AG08395 (cell line): ENCODE results near the gene GNG7.
A peak's percentile ranks its signal among the peaks of the same experiment; 100 is the strongest.
"Not testable (repeated sequence)": the region's sequence is repeated elsewhere in the genome, so short reads cannot be mapped to it uniquely, and the experiment has no call there.

Experiments
- DNase-seq: peaks from one replicate; pipeline ENCODE4 v3.0.0; 2012; ENCODE audit warnings: mixed read lengths, low spot score

The GNG7 gene

DNA sequence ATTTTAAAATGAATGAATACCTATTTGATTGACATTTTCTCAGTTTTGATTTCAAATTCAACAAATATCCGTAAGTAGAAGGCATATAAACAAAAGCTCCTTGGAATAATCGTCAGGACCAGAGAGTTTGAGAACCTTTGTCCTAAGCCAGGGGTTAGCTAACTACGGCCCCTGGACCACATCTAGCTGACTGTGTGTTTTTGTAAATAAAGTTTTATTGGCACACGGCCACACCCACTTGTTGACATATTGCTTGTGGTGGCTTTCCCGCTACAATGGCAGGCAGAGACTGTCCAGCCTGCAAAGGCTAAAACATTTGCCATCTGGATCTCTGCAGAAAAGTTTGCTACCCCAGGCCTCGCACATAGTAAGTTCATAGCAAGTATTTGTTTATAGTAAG lies 83.4 kb downstream of the GNG7 start:
- DNase-seq, result no peak

DNA sequence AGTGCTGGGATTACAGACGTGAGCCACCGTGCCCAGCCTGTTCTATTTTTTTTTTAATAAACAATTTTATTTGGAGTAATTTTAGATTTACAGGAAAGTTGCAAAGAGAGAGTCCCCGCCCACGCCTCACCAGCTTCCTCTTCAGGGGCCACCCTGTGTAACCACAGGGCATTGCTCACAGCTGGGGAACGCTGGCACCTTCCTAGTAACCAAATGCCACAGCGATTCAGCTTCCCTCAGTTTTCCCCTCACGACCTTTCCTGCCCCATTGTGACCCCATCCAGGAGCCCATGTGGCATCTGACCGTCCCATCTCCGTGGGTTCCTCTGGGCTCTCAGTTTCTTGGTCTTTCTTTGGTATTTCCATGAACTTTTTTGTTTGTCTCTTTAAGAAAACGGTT lies 83.9 kb downstream of the GNG7 start:
- peak; percentile 26 for DNase-seq

- no peak for DNase-seq
These were observed 84.9 kb downstream of the GNG7 start for GRCh38 chr19:2617393-2618165.

DNA sequence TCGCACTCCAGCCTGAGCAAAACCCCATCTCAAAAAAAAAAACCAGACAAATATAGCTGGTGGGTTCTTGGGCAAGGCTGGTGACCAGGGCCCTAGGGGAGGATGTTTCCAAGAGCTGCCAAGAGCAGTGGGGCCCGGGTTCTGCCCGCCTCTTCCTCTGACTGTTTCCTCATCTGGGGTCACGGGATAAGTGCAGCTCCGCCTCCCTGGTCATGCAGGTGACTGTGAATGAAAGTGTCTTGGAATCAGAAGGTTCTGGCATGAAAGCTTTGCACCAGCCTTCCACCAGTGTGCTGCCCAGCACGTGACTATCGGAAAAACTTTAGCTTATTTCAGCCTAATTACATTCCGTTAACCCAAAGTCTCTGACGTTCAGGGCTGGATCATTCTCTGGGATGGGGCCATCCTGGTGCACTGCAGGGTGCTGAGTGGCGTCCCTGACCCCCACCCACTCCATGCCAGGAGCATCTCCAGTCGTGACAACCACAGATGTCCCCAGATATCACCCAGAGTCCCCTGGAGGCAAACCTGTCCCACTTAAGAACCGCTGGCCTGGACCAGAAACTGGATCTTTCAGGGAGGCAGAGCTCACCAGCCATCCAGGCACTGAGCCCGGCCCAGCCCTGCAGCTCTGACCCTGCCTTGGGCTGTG lies 85.6 kb downstream of the GNG7 start:
- DNase-seq, result no peak

DNA sequence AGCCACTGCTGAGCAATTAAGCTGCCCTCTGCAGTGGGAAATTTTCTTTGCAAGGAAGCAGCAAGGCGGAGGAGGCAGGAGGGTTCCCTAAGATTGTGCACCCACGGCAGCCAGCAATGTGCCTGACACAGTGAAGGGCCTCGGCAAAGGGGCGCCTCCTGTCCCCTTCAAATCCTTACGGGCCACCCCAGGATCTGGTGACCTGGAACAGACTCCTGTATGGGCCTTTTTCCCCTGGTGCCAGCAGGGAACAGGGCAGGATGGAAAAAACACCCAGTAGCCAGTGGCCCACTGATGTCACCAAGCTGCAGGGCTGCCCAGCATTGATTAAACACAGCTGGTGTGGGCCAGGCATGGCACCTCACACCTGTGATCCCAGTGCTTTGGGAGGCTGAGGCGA lies 86.7 kb downstream of the GNG7 start:
- DNase-seq, result no peak

DNA sequence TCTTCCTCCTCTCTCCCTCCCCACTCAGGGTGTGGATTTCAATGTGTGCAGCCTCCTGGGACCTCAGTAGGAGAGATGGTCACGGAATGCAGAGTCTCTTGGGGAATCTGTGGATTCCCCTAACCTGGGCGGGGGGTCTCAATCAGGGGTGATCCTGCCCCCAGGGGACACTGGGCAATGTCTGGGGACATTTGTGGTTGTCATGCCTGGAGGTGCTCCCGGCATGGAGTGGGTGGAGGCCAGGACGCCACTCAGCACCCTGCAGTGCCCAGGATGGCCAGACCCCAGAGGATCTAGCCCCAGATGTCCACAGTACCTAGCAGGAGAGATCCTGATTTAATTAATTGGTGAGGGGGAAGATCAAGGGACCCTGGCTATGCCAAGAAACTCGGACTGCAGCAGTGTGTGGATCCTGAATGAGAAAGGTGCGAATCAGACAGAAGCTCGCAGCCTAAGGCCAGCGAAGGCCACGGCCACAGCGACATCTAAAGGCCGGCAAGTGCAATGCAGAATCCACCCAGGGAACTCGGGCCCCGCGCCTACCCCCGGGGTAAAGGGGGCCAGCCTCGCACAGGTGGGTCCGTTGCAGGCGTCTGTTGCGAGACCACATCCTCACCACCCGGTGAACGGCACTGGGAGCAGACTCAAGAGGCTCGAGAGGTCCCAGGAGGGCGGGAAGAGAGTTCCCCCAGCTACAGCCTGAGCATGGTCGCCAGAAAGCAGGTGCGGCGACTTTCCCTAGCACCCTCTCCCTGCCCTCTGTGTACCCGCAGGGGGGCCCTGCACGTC lies 88.8 kb downstream of the GNG7 start:
- peak; percentile 52 for DNase-seq

- DNase-seq, result no peak
These were observed 89.8 kb downstream of the GNG7 start for GRCh38 chr19:2612619-2613249.

DNA sequence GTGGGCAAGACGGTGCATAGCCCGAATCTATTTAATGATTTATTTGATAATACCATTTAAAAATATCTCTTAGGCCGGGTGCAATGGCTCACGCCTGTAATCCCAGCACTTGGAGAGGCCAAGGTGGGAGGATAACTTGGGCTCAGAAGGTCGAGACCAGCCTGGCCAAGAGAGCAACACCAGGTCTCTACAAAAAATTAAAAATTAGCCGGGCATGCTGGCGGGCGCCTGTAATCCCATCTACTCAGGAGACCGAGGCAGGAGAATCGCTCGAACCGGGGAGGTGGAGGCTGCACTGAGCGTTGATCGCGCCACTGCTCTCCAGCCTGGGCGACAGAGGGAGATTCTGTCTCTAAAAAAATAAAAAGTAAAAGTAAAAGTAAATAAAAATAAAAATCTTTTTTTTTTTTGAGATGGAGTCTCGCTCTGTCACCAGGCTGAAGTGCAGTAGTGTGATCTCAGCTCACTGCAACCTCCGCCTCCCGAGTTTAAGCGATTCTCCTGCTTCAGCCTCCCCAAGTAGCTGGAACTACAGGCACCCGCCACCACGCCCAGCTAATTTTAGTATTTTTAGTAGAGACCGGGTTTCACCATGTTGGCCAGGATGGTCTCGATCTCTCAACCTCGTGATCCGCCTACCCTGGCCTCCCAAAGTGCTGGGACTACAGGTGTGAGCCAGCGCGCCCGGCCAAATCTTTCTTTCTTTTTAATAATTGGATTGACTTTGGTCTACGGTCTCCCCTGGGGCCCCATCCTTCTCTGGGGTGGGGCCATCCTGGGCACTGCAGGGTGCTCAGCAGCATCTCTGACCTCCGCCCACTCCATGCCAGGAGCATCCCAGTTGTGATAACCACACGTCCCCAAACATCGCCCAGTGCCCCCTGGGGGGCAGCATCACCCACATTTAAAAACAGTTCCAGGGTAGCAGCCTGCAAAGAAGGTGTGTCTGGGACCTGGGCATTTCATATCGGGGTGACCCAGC lies 90.7 kb downstream of the GNG7 start:
- DNase-seq, result no peak

GRCh38 chr19:2610637-2611482 lies 91.6 kb downstream of the GNG7 start:
- peak; percentile 93 for DNase-seq

GRCh38 chr19:2609389-2610116 lies 92.9 kb downstream of the GNG7 start:
- no peak for DNase-seq

DNA sequence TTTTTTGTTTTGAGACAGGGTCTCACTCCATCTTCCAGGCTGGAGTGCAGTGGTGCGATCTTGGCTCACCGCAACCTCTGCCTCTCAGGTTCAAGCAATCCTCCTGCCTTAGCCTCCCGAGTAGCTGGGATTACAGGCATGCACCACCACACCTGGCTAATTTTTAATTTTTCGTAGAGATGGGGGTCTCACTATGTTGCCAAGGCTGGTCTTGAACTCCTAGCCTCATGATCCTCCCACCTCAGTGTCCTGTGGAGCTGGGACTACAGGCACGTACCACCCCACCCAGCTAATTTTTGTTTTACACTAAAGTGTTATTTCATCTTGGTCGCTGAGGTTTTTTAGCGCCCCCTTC lies 93.5 kb downstream of the GNG7 start:
- not testable (repeated sequence) for DNase-seq

GRCh38 chr19:2608602-2608922 lies 93.9 kb downstream of the GNG7 start:
- DNase-seq, result no peak

DNA sequence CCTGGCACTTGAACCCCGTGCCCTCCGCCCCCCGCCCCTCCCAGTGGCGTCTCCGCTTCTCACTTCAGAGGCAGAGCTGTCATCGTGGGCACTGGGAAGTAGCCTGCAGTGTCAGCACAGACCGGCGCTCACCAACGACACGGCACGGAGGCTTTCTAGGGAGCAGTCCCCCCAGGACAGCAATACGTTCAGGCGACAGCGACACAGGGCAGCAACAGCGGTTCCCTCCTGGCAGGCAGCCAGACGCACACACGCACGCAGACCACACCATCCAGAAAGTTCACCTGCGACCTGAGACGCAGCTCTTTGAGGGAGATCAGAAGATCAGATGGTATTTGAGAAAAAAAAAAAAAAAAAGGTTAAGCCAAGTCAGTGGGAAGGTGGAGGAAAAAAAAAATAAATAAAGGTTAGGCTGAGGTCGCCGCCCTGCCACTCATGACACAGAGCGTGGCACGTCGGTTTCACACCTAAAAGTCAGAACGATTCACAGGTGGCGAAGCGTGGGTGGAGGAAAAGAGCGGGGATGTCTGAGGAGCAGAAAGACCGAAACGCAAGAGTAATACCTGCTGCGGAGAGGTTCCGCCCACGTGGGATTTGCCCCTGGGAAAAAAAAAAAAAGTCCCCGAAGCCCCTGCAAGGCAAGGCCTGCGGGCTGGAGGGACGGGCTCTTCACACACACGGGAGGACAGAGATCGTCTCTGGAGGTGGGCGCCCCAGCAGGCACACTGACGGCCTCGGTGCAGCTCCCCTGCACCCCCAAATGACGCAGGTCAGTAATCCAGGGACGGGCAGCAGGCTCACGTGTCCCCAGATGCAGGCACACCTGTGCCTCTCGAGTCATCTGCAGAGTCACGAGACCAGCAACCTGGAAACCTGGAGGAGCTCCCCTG lies 94.5 kb downstream of the GNG7 start:
- no peak for DNase-seq

DNA sequence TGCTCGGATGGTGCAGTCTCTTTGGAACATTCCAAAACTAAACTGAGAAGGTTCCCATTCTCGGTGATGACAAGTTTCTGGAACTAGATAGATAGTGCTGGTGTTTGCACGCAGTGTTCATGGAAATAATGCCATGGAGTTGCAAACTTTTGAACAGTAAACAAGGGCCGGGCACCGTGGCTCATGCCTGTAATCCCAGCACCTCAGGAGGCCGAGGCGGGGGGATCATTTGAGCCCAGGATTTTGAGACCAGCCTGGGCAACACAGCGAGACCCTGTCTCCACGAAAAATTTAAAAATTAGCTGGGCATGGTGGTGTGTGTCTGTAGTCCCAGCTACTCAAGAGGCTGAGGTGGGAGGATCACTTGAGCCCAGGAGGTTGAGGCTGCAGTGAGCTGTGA lies 95.7 kb downstream of the GNG7 start:
- peak; percentile 25 for DNase-seq

DNA sequence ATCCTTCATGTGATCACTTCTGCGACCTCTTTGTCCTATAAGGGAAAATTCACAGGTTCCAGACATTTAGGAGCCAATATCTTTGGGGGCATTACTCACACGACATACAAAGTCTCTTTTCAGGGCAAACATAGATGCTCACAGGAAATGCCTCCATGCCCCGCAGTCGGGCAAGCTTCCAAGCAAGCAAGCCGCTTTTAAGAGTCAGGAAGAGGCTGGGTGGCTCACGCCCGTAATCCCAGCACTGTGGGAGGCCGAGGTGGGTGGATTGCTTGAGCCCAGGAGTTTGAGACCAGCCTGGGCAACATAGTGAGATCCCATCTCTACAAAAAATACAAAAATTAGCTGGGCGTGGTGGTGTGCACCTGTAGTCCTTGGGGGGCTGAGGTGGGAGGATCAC lies 96.6 kb downstream of the GNG7 start:
- not testable (repeated sequence) for DNase-seq

DNA sequence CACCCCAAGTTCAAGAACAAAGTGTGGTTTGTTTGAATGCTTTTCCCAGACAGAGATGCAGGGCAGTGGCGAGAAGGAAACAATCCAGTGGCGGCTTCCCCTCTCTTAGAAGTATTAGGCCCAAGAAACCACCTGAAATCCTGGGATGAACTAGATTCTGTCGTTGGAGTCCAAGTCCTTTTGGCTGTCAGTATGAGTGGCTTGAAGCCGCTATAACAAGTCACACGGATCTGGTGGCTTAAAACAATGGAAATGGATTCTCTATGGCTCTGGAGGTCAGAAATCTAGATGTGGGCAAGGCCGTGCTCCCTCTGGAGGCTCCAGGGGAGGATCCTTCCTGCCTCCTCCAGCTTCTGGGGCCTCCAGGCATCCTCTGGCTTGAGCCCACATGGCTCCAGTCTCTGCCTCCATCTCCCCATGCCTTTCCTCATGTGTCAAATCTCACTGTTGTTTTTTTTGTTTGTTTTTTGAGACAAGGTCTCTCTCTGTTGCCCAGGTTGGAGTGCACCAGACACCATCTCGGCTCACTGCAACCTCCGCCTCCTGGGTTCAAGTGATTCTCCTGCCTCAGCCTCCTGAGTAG lies 97.7 kb downstream of the GNG7 start:
- DNase-seq, result no peak

GRCh38 chr19:2603334-2603733 lies 99.2 kb downstream of the GNG7 start:
- peak; percentile 71 for DNase-seq

DNA sequence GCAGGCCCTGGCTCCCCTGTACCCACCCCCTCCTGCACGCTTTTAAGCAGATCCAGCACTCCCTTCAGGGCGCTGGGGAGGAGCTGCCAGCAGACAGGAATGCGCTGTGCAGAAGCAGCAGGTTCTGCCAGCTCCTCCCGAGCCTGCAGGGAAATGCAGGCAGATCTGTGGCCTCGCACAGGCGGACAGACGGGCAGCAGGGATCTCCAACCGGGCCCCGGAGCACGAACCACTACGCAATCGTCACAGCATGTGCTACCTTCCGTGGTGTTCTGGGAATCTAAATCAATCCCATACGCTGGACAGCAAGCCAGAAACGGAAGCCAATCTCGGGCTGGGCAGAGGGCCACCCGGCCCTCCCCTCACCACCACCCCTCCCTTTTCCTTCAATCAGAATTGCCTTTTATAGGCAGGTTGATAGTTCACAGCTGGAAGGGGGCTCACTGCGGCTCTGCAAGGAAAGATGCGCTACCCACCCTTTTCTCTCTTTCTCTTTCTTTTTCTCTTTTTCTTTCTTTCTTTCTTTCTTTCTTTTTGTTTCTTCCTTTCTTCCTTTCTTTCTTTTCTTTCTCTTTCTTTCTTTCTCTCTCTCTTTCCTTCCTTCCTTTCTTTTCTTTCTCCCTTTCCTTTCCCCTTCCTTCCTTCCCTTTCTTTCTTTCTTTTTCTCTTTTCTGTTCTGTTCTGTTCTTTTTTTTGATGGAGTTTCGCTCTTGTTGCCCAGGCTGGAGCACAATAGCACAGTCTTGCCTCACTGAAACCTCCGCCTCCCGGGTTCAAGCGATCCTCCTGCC lies 99.9 kb downstream of the GNG7 start:
- DNase-seq, result peak; percentile 90
